NT2/D1 (cell line): ENCODE data around the gene MFGE8.
A peak's percentile ranks its signal among the peaks of the same experiment; 100 is the strongest.

Experiments used
- DNase-seq: peaks from one replicate; pipeline ENCODE4 v3.0.0-alpha.2; 2011; ENCODE audit warnings: low read depth, low spot score
- H3K27me3 ChIP-seq: 2 replicates; pipeline ENCODE4 v1.6.0; 2011; ENCODE audit warnings: mild to moderate bottlenecking; ENCODE audit not compliant: insufficient read length, insufficient read depth
- H3K36me3 ChIP-seq: 2 replicates; pipeline ENCODE4 v1.6.1; 2011; ENCODE audit warnings: mild to moderate bottlenecking, low read length, mixed read lengths; ENCODE audit not compliant: insufficient read depth, insufficient read length
- H3K4me1 ChIP-seq: 2 replicates; pipeline ENCODE4 v1.5.1; 2011; ENCODE audit not compliant: insufficient read depth, insufficient read length
- H3K4me3 ChIP-seq: 2 replicates; pipeline ENCODE4 v1.5.1; 2011; ENCODE audit warnings: low read depth; ENCODE audit not compliant: insufficient read length
- H3K9ac ChIP-seq: 2 replicates; pipeline ENCODE4 v1.6.0; 2011; ENCODE audit warnings: low read depth; ENCODE audit not compliant: insufficient read length
- H3K9me3 ChIP-seq: 2 replicates; pipeline ENCODE4 v1.5.1; 2011; ENCODE audit warnings: mild to moderate bottlenecking, low read length; ENCODE audit not compliant: insufficient read depth
- SUZ12 ChIP-seq: IDR thresholded peaks from 2 replicates; pipeline ENCODE4 v1.6.1; 2011; ENCODE audit not compliant: insufficient read length, insufficient read depth; ENCODE audit errors: extremely low read depth
- YY1 ChIP-seq: IDR thresholded peaks from 2 replicates; pipeline ENCODE4 v1.6.1; 2011; ENCODE audit not compliant: insufficient read length, insufficient read depth
- ZNF274 ChIP-seq: IDR thresholded peaks from 2 replicates; pipeline ENCODE4 v1.6.1; 2011; ENCODE audit warnings: mild to moderate bottlenecking, low read depth, low read length

The MFGE8 gene

GRCh38 chr15:88911766-88912118, 1.4 kb downstream of the MFGE8 start:
- no peak for TF ChIP-seq SUZ12
- TF ChIP-seq ZNF274: no peak
- TF ChIP-seq YY1: no peak
- Histone ChIP-seq H3K27me3 (no peaks in the 10 kb centered on the region), H3K9ac (peak overlapping the region; percentile 87), H3K4me3 (peak overlapping the region; percentile 78), H3K9me3 (no peaks in the 10 kb centered on the region), H3K4me1 (peaks cover 13% of the 10 kb centered on the region), H3K36me3 (peaks cover 44% of the 10 kb centered on the region)
- DNase-seq: peak; percentile 63

- H3K4me1 ChIP-seq: peaks cover 16% of the 10 kb centered on the region
- no peak overlapping the region for H3K9ac ChIP-seq
- no peaks in the 10 kb centered on the region for H3K9me3 ChIP-seq
- H3K4me3 ChIP-seq: no peak overlapping the region
- TF ChIP-seq SUZ12 (no peak), ZNF274 (no peak), YY1 (no peak)
- no peaks in the 10 kb centered on the region for H3K27me3 ChIP-seq
- no peak for DNase-seq
- H3K36me3 ChIP-seq: peaks cover 58% of the 10 kb centered on the region
Measured at GRCh38 chr15:88909956-88910831, 3.0 kb downstream of the MFGE8 start.

- Histone ChIP-seq H3K9me3 (no peaks in the 10 kb centered on the region), H3K36me3 (peaks cover 67% of the 10 kb centered on the region), H3K9ac (no peak overlapping the region), H3K4me3 (no peak overlapping the region), H3K27me3 (no peaks in the 10 kb centered on the region), H3K4me1 (peaks cover 21% of the 10 kb centered on the region)
- DNase-seq: no peak
- TF ChIP-seq ZNF274 (no peak), YY1 (no peak), SUZ12 (no peak)
Measured at GRCh38 chr15:88908697-88909621, 4.2 kb downstream of the MFGE8 start.

GRCh38 chr15:88908123-88908522, 5.1 kb downstream of the MFGE8 start:
- no peak for DNase-seq
- TF ChIP-seq SUZ12 (no peak), ZNF274 (no peak), YY1 (no peak)

GRCh38 chr15:88907111-88907510, 6.1 kb downstream of the MFGE8 start:
- no peaks in the 10 kb centered on the region for H3K27me3 ChIP-seq
- no peaks in the 10 kb centered on the region for H3K9me3 ChIP-seq
- no peak overlapping the region for H3K4me3 ChIP-seq
- peaks cover 83% of the 10 kb centered on the region for H3K36me3 ChIP-seq
- no peak overlapping the region for H3K9ac ChIP-seq
- H3K4me1 ChIP-seq: peaks cover 21% of the 10 kb centered on the region
- TF ChIP-seq YY1 (no peak), ZNF274 (no peak), SUZ12 (no peak)
- no peak for DNase-seq

More at GRCh38 chr15:88908123-88908522, 5.1 kb downstream of the MFGE8 start:
- Histone ChIP-seq H3K9me3 (no peaks in the 10 kb centered on the region), H3K4me3 (no peak overlapping the region), H3K27me3 (no peaks in the 10 kb centered on the region), H3K4me1 (peaks cover 21% of the 10 kb centered on the region), H3K36me3 (peaks cover 73% of the 10 kb centered on the region), H3K9ac (no peak overlapping the region)

- no peak overlapping the region for H3K9ac ChIP-seq
- no peaks in the 10 kb centered on the region for H3K27me3 ChIP-seq
- DNase-seq: no peak
- no peak overlapping the region for H3K4me3 ChIP-seq
- H3K9me3 ChIP-seq: no peaks in the 10 kb centered on the region
- peaks cover 88% of the 10 kb centered on the region for H3K36me3 ChIP-seq
- H3K4me1 ChIP-seq: peaks cover 23% of the 10 kb centered on the region
- TF ChIP-seq ZNF274 (no peak), SUZ12 (no peak), YY1 (no peak)
Measured at GRCh38 chr15:88906551-88906950, 6.6 kb downstream of the MFGE8 start.

GRCh38 chr15:88906130-88906529, 7.0 kb downstream of the MFGE8 start:
- H3K27me3 ChIP-seq: no peaks in the 10 kb centered on the region
- DNase-seq: no peak
- peaks cover 93% of the 10 kb centered on the region for H3K36me3 ChIP-seq
- H3K4me1 ChIP-seq: peaks cover 23% of the 10 kb centered on the region
- no peaks in the 10 kb centered on the region for H3K9me3 ChIP-seq
- H3K9ac ChIP-seq: no peak overlapping the region
- H3K4me3 ChIP-seq: no peak overlapping the region
- TF ChIP-seq ZNF274 (no peak), YY1 (no peak), SUZ12 (no peak)
